ENCODE data around the gene GIGYF1. TPM values are rescaled to one million over a fixed set of nuclear protein-coding genes. Genes with fewer than 3 reads are reported as not detected.

The GIGYF1 gene
- total and polyA plus RNA-seq, 2 of the 13 experiments (the other 11 are each of a cell fraction or from before 2014, with no cell fraction given) = 7.6 to 16.1 TPM

- TF ChIP-seq SNAI1 (CRISPR knock-in tag; IDR thresholded peaks at IDR 0.05; ENCODE audit: borderline replicate concordance) (peak; percentile 82; the same call in 1 of the 2 replicates), CBX1 (IDR thresholded peaks at IDR 0.05; ENCODE audit: low read depth) (no peak), RELA (CRISPR knock-in tag; IDR thresholded peaks at IDR 0.05) (no peak), ADNP (CRISPR knock-in tag; IDR thresholded peaks at IDR 0.05) (no peak), DDIT3 (CRISPR knock-in tag; IDR thresholded peaks at IDR 0.05) (no peak), ZNF496 (CRISPR knock-in tag; IDR thresholded peaks at IDR 0.05; ENCODE audit: insufficient replicate concordance) (no peak), ARID2 (CRISPR knock-in tag; IDR thresholded peaks at IDR 0.05; ENCODE audit: borderline replicate concordance) (no peak), ISX (CRISPR knock-in tag; conservative IDR thresholded peaks at IDR 0.05) (no peak), SMARCE1 (IDR thresholded peaks at IDR 0.05; ENCODE audit: borderline replicate concordance) (no peak), HNF4A (CRISPR knock-in tag; IDR thresholded peaks at IDR 0.05) (no peak), BCL6 (CRISPR knock-in tag; IDR thresholded peaks at IDR 0.05) (no peak; the same call in 1 of the 2 replicates), NR2F6 (IDR thresholded peaks at IDR 0.05) (no peak), NR2F6 (CRISPR knock-in tag; IDR thresholded peaks at IDR 0.05) (peak; percentile 45; the same call in 1 of the 2 replicates), ZBTB38 (CRISPR knock-in tag; IDR thresholded peaks at IDR 0.05) (peak; percentile 41; the same call in 1 of the 2 replicates), ZNF282 (IDR thresholded peaks at IDR 0.05; ENCODE audit: partially characterized antibody) (no peak), FOSL2 (CRISPR knock-in tag; IDR thresholded peaks at IDR 0.05) (peak; percentile 44), RORA (CRISPR knock-in tag; IDR thresholded peaks at IDR 0.05) (no peak), ZNF333 (CRISPR knock-in tag; IDR thresholded peaks at IDR 0.05; ENCODE audit: borderline replicate concordance) (no peak; the same call in 1 of the 2 replicates), EED (CRISPR knock-in tag; IDR thresholded peaks at IDR 0.05) (peak; percentile 56; the same call in 1 of the 2 replicates), HCFC1 (IDR thresholded peaks at IDR 0.05; ENCODE audit: low read depth, low read length) (peak; percentile 41; the same call in 1 of the 2 replicates), TARDBP (CRISPR knock-in tag; IDR thresholded peaks at IDR 0.05) (peak; percentile 84), ATF7 (IDR thresholded peaks at IDR 0.05) (no peak), ATF7 (CRISPR knock-in tag; IDR thresholded peaks at IDR 0.05) (no peak), SRY (CRISPR knock-in tag; IDR thresholded peaks at IDR 0.05) (peak; percentile 75; the same call in 1 of the 2 replicates)
- TF ChIP-seq, protein P1, sequence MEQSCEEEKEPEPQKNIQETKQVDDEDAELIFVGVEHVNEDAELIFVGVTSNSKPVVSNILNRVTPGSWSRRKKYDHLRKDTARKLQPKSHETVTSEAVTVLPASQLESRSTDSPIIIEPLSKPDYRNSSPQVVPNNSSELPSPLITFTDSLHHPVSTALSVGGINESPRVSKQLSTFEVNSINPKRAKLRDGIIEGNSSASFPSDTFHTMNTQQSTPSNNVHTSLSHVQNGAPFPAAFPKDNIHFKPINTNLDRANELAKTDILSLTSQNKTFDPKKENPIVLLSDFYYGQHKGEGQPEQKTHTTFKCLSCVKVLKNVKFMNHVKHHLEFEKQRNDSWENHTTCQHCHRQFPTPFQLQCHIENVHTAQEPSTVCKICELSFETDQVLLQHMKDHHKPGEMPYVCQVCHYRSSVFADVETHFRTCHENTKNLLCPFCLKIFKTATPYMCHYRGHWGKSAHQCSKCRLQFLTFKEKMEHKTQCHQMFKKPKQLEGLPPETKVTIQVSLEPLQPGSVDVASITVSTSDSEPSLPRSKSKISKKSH (CRISPR knock-in tag; IDR thresholded peaks at IDR 0.05; ENCODE audit: borderline replicate concordance) = no peak; the same call in 1 of the 2 replicates
- TF ChIP-seq, protein P2, sequence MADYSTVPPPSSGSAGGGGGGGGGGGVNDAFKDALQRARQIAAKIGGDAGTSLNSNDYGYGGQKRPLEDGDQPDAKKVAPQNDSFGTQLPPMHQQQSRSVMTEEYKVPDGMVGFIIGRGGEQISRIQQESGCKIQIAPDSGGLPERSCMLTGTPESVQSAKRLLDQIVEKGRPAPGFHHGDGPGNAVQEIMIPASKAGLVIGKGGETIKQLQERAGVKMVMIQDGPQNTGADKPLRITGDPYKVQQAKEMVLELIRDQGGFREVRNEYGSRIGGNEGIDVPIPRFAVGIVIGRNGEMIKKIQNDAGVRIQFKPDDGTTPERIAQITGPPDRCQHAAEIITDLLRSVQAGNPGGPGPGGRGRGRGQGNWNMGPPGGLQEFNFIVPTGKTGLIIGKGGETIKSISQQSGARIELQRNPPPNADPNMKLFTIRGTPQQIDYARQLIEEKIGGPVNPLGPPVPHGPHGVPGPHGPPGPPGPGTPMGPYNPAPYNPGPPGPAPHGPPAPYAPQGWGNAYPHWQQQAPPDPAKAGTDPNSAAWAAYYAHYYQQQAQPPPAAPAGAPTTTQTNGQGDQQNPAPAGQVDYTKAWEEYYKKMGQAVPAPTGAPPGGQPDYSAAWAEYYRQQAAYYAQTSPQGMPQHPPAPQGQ (CRISPR knock-in tag; IDR thresholded peaks at IDR 0.05; ENCODE audit: borderline replicate concordance) = no peak
Measured at GRCh38 chr7:100705753-100706671, 12.0 kb upstream of the GIGYF1 start, which contains the start of gene POP7 (continued).

All from HepG2 (cell line).